ENCODE measurements around the gene SLC5A10.

- TF ChIP-seq GATA3 (IDR thresholded peaks at IDR 0.05; ENCODE audit: low read depth, low read length) (no peak), GATA2 (IDR thresholded peaks at IDR 0.05; ENCODE audit: low read depth, low read length) (no peak)
Measured at GRCh38 chr17:18965530-18966236, 13.7 kb downstream of the SLC5A10 start.
